Peyer's patch (tissue), 4 donors: ENCODE measurements around the gene TOM1L2.

ENCODE experiments used
- CTCF ChIP-seq, 6 experiments: fragments of 450-650 bp in 4 of 6; fragments of 200-600 bp in 2 of 6; sonication (generic) in 1 of 6; IDR thresholded peaks; one replicate each; pipeline ENCODE4 v1.5.1; 2017 to 2019; ENCODE audit warnings: antibody characterized with exemption in 6 of 6, mild to moderate bottlenecking in 3 of 6, moderate library complexity in 1 of 6
- POLR2A ChIP-seq, 2 donors: fragments of 450-650 bp; IDR thresholded peaks; one replicate each; pipeline ENCODE4 v1.5.1; 2017; ENCODE audit warnings: antibody characterized with exemption in 2 of 2, mild to moderate bottlenecking in 2 of 2, moderate library complexity in 2 of 2

GRCh38 chr17:17845046-17845775 is 127.0 kb downstream of the TOM1L2 start:
- TF ChIP-seq CTCF (IDR thresholded peaks at IDR 0.05): no peak
- TF ChIP-seq POLR2A (IDR thresholded peaks at IDR 0.05): no peak
